WI38 (cell line): Measurements from ENCODE around the gene OXSR1.
"Not testable (repeated sequence)": the region's sequence is repeated elsewhere in the genome, so short reads cannot be mapped to it uniquely, and the experiment has no call there.

Experiments used
- H3K4me3 ChIP-seq: 2 replicates; pipeline ENCODE4 v1.5.1; 2011; ENCODE audit warnings: low read depth, mild to moderate bottlenecking, control low read depth, low read length
- TF ChIP-seq, protein P1 (sequence below): IDR thresholded peaks from 2 replicates; pipeline ENCODE4 v1.5.1; 2012; ENCODE audit warnings: low read depth, mild to moderate bottlenecking, control low read depth, low read length

The OXSR1 gene

DNA sequence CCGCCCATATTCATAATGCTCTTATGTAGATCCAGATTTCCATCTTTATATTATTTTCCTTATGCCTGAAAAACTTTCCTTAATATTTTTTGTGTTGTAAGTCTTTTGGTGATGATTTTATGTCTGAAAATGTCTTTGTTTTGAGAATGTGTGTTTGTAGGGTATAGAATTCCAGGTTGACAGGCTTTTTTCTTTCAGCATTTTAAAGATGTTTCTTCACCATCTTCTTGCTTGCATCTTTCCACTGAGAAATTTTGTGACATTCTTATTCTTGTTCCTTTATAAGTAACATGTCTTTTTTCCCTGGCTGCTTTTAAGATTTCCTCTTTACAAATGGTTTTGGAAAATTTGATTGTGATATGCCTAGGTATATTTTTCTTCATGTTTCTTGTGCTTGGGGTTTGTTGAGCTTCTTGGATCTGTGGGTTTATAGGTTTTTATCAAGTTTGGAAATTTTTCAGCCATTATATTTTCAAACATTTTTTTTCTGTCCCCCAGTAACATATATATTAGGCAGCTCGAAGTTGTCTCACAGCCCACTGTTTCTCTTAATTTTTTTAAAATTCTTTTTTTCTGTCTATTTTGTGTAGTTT lies 73.2 kb downstream of the OXSR1 start:
- no peak overlapping the region for H3K4me3 ChIP-seq
- TF ChIP-seq, protein P1, sequence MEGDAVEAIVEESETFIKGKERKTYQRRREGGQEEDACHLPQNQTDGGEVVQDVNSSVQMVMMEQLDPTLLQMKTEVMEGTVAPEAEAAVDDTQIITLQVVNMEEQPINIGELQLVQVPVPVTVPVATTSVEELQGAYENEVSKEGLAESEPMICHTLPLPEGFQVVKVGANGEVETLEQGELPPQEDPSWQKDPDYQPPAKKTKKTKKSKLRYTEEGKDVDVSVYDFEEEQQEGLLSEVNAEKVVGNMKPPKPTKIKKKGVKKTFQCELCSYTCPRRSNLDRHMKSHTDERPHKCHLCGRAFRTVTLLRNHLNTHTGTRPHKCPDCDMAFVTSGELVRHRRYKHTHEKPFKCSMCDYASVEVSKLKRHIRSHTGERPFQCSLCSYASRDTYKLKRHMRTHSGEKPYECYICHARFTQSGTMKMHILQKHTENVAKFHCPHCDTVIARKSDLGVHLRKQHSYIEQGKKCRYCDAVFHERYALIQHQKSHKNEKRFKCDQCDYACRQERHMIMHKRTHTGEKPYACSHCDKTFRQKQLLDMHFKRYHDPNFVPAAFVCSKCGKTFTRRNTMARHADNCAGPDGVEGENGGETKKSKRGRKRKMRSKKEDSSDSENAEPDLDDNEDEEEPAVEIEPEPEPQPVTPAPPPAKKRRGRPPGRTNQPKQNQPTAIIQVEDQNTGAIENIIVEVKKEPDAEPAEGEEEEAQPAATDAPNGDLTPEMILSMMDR, result no peak

DNA sequence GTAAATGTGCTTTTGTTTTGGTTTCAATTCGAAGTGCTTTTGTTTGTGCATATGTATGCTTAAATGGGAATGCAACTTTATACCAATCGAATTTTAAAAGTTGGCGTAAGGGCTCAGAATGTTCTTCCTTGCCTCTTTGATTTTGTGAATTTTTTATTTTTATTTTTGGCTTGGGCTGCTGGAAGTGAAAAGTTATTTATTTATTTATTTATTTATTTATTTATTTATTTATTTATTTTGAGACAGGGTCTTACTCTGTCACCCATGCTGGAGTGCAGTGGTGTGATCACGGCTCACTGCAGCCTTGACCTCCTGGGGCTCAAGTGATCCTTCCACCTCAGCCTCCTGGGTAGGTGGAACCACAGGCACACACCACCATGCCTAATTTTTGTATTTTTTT lies 77.5 kb downstream of the OXSR1 start:
- not testable (repeated sequence) for H3K4me3 ChIP-seq

DNA sequence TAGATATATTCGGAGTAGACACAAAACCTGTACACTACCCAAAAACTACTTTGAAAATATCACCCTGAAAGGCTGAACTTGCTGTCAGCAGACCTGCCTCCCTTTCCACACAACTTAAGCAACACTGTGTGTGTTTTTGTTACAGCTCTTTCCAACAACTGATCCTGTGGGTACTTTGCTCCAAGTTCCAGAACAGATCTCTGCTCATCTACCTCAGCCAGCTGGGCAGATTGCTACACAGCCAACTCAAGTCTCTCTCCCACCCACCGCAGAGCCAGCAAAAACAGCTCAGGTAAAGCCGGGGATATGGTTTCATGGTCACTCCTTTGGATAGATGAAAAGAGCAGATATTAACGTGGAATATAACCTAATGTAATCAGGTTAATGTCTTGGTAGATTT lies 80.6 kb downstream of the OXSR1 start:
- TF ChIP-seq, protein P1, result no peak
- H3K4me3 ChIP-seq, result no peak overlapping the region

DNA sequence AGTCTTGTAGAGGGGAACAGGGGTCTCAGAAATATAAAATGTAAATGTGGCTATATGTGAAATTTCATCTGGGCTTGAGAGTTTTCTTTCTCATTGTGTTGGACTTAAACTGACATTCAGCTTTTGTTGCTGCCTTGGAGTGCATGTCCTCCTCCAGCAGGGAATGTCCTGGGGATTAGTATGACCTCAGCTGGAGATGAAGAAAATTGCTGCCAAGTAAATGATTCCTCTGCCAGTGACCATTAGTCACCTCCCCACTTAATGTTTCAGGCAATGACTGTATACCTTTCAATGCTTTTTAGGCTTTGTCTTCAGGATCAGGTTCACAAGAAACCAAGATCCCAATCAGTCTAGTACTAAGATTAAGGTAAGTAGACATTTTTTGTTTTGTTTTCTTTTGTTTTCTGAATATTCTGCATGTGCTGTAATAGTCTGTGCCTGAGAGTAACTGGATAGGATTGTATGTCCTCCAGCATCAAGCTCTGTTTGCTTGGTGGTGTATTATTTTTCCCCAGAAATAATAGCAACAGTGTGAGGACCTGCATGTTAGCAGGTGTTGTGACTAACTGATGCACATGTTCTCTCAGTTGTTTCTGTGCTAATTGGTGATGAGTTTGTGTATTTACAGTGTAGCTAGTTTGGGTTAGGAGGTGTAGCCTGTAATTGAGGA lies 82.2 kb downstream of the OXSR1 start:
- H3K4me3 ChIP-seq, result no peak overlapping the region
- TF ChIP-seq, protein P1, result peak; percentile 21

DNA sequence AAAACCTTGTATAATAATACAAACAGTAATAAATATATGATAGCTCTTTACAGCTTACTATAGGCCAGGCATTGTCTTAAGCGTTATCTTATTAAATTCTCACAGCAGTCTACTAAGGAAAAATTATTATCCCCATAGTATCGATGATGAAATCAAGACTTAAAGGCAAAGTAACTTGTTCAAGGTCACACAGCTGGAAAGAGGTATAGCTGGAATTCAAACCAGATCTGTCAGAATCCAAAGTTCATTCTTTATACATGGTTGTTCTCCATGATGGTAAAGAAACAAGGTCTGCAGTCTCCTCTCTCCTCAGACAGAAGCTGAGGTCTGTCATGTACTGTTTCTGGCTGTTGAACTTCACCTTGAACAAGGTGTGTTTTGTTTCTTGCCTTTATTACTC lies 84.9 kb downstream of the OXSR1 start:
- no peak overlapping the region for H3K4me3 ChIP-seq
- TF ChIP-seq, protein P1, result no peak

DNA sequence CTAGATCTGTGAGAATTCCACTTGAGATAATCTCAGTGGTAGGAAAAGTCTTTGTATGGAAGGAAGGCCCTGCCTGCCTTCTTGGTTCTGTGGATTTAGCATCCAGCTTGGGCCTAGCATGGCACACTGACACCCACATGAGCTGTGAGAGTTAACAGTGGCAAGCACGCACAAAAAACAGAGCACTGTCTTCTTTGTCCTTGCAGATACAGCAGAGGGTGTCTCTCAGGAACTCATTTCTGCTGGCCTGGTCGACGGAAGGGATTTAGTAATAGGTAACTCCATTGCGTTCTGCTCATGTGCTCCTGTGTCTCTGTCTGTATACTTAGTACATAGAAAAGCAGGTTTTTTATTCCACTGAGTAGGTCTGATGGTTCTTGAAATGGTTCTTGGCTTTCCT lies 85.9 kb downstream of the OXSR1 start:
- no peak overlapping the region for H3K4me3 ChIP-seq
- TF ChIP-seq, protein P1, result no peak

DNA sequence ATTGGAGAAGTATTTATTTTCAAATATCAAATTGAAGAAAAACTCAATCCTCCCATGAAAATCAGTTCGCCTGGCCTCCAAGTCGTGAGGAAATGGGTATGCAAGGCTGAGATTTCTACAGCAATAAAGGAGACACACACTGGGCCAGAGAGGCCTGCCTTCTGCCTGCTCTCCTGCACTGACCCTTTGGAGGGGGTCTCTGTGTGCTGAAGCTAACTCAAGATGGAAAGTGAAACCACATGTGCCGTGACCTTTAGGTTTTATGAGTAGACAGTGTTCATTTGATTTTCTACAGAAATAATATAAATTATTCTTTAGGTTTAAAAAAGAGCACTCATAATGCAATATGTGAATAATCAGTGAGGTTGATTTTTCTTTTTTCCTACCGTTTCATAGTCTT lies 88.4 kb downstream of the OXSR1 start:
- H3K4me3 ChIP-seq, result no peak overlapping the region
- TF ChIP-seq, protein P1, result no peak

DNA sequence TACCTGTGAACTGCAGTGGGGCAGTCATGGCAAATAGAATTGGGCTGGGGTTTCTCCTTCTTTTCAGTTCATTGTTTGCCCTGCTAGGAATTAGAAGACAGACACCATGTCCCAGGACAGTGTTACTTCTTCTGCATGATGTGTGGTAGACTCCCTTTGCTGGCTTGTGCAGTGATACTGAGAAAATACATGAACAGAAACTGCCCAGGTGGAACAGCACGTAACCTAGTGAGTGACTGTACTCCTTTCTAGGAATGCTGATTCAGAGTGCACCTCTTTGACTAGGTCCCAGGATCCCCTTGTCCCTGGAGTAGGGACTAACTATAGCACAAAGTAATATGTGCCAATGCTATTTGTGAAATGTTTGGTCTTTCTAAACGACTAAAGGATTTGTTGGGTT lies 89.5 kb downstream of the OXSR1 start:
- no peak overlapping the region for H3K4me3 ChIP-seq
- TF ChIP-seq, protein P1, result no peak
